ENCODE results near the gene IL23R.

Gene IL23R

GRCh38 chr1:67270541-67270940, 104.3 kb downstream of the IL23R start:
- TF ChIP-seq CTCF (IDR thresholded peaks at IDR 0.05): no peak

GRCh38 chr1:67273591-67273990, 107.3 kb downstream of the IL23R start:
- no peak for TF ChIP-seq CTCF (IDR thresholded peaks at IDR 0.05)

- TF ChIP-seq CTCF (IDR thresholded peaks at IDR 0.05): no peak
These were observed 108.5 kb downstream of the IL23R start for GRCh38 chr1:67274623-67275325.

- no peak for TF ChIP-seq CTCF (IDR thresholded peaks at IDR 0.05)
These were observed 114.4 kb downstream of the IL23R start for GRCh38 chr1:67280696-67281095.

- TF ChIP-seq CTCF (IDR thresholded peaks at IDR 0.05): no peak
These were observed 115.0 kb downstream of the IL23R start for GRCh38 chr1:67281244-67281643.

- TF ChIP-seq CTCF (IDR thresholded peaks at IDR 0.05): no peak
These were observed 119.7 kb downstream of the IL23R start for GRCh38 chr1:67285780-67286488.

- TF ChIP-seq CTCF (IDR thresholded peaks at IDR 0.05): no peak
These were observed 124.0 kb downstream of the IL23R start for GRCh38 chr1:67290236-67290635.

Data from LNCAP (cell line).